Stimulated activated CD4-positive, alpha-beta T cell treated with anti-CD3 and anti-CD28 coated beads, Interleukin-1b, Interleukin-23, amount 100 ng/mL, for 1 hour (primary cell): Measurements from ENCODE around the gene EDA.
"Not testable (repeated sequence)": the region's sequence is repeated elsewhere in the genome, so short reads cannot be mapped to it uniquely, and the experiment has no call there.

ENCODE experiments used
- DNase-seq, 2 donors: peaks; one replicate each; pipeline ENCODE4 v3.0.0-alpha.2; 2020; ENCODE audit warnings: low read depth in 2 of 2

The EDA gene

GRCh38 chrX:69959712-69960111 is 343.8 kb downstream of the EDA start:
- DNase-seq: no peak

GRCh38 chrX:69961365-69962072 is 345.6 kb downstream of the EDA start:
- no peak for DNase-seq

DNA sequence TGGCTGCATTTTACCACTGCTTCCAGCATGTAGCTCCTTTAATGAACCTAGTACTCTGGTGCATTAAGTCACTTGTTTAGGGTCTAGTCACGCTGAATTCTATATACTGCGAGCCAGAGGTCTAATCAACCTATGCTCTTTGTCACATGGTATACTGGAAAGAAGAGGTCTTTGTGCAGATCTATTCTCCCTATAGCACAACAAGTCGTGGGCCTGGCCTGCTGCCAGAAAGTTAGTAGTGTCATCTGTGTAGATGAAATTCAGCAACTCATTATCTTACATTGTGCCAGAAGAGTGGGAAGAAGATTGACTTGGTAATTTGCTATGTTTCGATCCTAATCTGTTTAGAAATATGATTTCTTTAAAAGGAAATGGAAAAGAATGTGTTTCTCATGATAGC is 353.0 kb downstream of the EDA start:
- DNase-seq: no peak

- no peak for DNase-seq
Measured at GRCh38 chrX:69969460-69969859, 353.5 kb downstream of the EDA start.

GRCh38 chrX:69987691-69988090 is 371.8 kb downstream of the EDA start:
- DNase-seq: no peak

GRCh38 chrX:69988955-69989394 is 373.1 kb downstream of the EDA start:
- no peak for DNase-seq

DNA sequence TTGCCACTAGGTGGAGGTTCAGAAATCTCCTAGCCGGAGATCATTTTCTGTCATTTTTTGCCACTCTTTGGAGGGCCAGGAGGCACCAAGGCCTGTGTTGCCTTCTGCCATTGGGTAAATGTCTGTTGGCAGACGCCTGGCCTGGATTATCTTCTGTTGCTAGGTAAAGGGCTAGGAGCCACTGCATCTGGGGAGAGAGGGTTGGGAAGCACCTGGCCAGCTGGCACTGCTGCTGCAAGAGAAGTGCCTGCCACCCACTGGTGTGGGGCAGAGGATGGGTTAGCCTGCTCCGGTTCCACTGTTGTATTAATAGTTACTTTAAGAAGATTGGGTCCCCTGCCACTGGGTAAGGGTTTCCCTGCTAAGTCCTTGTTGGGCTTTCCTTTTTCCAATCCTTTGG is 375.8 kb downstream of the EDA start:
- no peak for DNase-seq

DNA sequence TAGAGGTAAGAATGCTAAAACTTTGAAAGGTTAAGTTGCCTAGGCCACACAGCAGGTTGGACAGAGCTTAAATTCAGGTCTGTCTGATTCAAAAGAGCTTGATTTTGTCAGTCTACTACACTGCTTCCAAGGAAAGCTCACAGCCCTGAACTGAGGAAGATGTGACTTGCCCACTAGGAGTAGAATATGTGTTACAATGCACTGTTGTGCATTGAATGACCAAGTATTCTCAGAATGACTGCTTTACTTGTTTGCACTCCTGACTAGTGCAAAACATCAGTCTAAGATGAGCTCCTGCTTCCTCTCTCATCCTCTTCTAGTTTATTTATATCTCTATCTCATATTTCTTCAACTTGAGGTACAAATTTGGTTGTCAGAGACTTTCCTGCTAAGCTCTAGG is 377.6 kb downstream of the EDA start:
- no peak for DNase-seq

DNA sequence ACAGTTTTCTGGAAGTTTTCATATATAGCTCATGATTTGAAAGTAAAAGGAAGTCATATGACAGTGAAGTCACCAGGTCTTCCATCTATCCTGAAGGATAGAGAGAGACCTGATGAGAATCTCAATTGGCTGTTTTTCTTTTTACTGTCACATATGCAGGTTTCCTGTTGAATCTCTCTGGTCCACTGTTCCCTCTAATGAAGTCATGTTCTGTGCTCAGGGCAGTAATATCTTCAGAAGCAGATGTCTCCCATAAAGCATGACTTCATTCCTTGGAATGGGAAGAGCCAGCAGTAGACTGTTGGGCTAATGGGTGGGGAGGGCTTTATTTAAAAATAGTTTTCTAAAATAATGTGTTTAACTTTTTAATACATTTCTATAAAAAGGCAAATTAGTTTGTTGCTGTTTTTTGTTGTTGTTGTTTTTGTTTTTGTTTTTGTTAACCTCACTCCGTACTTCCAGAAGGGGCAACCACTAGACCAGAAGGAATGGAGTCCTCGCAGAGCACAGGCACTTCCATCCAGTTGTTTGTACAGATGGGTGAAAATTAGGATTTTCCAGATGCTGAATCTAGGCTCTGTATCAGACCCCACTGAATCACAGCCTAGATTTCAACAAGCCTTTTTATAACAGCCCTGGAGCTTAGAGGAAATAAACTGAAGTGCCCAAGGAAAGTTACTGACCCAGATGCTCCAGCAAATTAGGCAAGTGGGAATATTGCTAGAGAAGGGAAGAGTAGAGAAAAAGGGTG is 379.6 kb downstream of the EDA start:
- DNase-seq: no peak

DNA sequence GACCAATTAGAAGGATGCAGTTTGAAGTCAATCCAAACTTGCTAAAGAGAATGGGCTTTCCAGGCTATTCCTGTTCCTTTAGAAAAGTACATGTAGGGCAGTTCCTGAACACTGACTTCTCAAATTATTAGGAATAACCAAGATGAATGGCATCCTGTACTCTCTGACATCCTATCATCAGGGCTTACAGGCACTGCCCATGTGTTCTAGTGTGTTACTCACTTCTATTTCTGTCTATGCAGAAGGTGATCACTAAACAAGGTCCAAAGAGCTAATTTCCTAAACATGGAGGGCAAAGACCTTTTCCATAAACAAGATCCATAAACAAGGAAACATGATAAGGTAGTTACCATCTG is 380.2 kb downstream of the EDA start:
- DNase-seq: no peak

GRCh38 chrX:69998299-69998698 is 382.4 kb downstream of the EDA start:
- not testable (repeated sequence) for DNase-seq

DNA sequence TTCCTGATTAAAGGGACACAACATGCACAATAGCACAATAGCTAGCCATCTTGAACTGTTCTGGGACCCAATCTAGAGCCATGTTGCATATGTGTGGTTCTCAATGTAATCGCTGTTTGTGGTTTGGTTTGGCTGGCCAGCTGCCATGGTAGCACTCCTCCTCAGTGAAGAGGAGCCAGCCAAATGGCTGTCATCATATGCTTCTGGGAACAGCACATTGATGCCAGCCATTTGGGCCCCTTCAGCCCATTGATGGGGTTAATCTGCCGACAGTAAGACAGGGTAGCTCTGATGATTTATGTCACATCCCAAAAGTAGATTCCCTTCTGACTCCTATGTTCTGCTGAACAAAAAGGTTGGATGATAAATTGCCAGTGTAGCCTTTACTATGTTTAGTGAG is 385.4 kb downstream of the EDA start:
- DNase-seq: no peak

DNA sequence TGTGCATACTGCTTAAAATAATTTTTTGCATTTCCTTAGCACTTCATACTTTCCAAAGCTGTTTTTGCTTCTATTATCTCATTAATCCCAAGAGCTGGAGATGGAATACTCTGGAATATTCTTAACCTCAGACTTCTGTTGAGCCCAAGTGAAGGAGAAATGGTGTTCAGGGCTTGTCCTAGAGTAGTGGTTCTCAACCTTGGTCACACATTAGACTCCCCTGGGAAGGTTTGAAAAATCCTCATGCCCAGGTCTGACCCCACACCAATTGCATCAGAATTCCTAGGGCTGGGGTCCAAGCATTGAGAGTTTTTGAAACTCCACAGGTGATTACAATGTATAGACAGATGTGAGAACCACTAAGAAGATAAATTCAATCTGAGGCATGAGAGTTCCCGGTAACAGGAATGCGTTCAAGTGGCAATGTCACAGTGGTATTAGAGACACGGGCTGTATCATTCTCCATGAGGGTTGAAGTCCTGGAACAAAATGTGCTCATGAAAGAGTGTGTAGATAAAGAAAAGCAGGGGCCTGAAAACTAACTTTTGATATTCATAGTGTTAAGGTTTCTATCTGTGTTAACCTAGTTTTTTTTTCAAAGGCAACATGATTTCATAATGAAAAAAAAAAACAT is 385.9 kb downstream of the EDA start:
- no peak for DNase-seq

DNA sequence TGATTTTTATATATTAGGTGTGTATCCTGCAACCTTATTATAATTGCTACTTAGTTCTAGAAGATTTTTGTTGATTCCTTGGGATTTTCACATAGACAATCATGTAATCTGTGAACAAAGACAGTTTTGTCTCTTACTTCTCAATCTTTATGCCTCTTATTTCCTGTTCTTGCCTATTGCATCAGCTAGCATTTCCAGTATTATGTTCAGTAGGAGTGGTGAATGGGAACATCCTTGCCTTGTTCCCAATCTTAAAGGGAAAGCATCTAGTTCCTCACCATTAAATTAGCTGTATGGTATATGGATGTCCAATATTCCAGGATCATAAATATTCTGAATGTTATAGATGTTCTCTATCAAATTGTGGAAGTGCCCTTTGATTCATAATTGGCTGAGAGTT is 392.0 kb downstream of the EDA start:
- no peak for DNase-seq

DNA sequence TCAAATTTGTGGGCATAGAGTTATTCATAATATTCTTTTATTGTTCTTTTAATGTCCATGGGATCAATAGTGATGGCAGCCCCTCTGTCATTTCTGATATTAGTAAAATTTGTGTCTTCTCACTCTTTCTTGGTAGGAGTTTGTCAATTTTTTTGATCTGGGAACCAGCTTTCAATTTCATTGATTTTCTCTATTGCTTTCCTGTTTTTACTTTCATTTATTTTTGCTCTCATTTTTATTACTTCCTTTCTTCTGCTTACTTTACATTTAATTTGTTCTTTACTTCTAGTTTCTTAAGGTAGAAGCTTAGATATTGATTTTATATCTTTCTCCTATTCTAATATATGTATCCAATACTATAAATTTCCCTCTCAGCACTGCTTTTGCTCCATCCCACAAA is 393.1 kb downstream of the EDA start:
- DNase-seq: no peak

- no peak for DNase-seq
Measured at GRCh38 chrX:70009970-70010369, 394.1 kb downstream of the EDA start.

DNA sequence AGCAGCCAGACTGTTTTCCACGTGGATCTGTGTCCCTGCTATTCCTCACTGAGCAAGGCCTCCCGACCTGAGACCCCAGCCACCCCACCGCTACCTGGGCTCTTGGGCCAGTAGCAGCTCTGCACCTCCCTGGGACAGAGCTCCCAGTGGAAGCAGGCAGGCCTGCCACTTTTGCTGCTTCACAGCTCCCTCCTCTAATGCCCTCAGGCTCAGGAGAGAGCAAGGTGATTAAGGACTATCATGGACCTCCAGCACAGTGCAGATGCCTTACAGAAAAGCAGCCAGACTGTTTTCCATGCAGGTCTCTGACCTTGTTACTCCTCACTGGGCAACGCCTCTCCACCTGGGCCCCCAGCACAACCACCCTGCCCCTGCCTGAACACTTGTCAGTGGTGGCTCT is 396.8 kb downstream of the EDA start:
- DNase-seq: no peak

DNA sequence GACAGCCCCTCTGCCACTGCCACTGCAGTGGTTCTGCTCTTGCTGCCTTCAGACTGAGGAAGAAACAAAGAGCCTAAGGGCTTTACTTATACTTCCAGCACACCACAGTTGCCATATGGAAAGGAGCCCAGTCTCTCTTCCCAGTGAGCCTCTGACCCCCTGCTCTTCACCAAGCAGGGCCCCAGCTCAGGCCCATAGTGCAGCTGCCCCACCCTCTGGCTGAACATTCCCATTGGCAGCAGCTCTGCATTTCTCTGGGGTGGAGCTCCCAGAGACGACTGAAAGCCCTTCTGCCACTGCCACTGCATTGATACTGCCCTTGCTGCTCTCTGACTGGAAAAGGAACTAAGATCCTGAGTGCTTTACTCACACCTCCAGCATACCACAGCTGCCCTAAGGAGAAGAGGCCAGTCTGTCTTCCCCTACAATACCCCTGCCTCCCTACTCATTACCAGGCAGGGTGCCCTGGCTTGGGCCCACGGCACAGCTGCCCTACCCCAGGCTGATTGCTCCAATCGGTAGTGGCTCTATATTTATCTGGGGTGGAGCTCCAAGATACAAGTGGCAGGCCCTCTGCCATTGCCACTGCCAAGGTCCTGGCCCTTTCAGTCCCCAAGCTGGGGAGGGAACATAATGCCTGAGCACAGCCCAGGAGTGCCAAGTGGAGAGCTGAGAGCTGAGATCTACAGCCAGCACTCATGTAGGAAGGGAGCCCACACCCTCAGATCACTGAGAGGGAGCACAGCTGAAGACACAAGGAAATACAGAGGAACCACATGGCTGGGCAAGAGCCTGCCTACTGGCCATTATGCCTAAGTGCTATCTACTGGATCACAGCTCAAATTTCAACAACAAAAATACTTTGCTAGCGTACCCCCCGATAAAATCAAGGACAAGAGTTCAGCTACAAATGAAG is 397.8 kb downstream of the EDA start:
- no peak for DNase-seq

DNA sequence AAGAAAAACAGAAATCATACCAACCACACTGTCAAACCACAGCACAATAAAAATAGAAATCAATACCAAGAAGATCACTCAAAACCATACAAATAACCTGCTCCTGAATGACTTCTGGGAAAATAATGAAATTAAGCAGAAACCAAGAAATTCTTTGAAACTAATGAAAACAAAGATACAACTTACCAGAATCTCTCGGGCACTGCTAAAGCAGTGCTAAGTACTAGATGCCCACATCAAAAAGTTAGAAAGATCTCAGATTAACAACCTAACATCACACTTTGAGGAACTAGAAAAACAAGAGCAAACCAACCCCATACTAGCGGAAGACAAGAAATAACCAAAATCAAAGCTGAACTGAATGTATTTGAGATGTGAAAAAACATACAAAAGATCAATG is 400.6 kb downstream of the EDA start:
- no peak for DNase-seq

- no peak for DNase-seq
Measured at GRCh38 chrX:70022616-70023015, 406.7 kb downstream of the EDA start.

- no peak for DNase-seq
Measured at GRCh38 chrX:70025464-70025863, 409.6 kb downstream of the EDA start.
